ENCODE measurements around the gene CYP3A4.

Gene CYP3A4

GRCh38 chr7:99784007-99784406, at the start of gene CYP3A4:
Gene CYP3A4, minus strand, starts transcription at chr7:99784184. Its CDS starts 103 bp downstream, at chr7:99784081.
- H3K27ac ChIP-seq, result no peak within 1 kb of the TSS
- no peak for TF ChIP-seq CTCF (conservative IDR thresholded peaks at IDR 0.05)
- TF ChIP-seq ZFX (IDR thresholded peaks at IDR 0.05), result no peak

- H3K27ac ChIP-seq, result no peak overlapping the region
- TF ChIP-seq ZFX (IDR thresholded peaks at IDR 0.05), result no peak
- TF ChIP-seq CTCF (conservative IDR thresholded peaks at IDR 0.05), result no peak
These were observed 49.4 kb upstream of the CYP3A4 start for GRCh38 chr7:99833289-99833877.

GRCh38 chr7:99831595-99831994, 47.6 kb upstream of the CYP3A4 start:
- no peak overlapping the region for H3K27ac ChIP-seq
- TF ChIP-seq CTCF (conservative IDR thresholded peaks at IDR 0.05), result no peak
- TF ChIP-seq ZFX (IDR thresholded peaks at IDR 0.05), result no peak

GRCh38 chr7:99829524-99830160, 45.7 kb upstream of the CYP3A4 start:
- TF ChIP-seq ZFX (IDR thresholded peaks at IDR 0.05) (no peak), CTCF (conservative IDR thresholded peaks at IDR 0.05) (no peak)
- H3K27ac ChIP-seq, result no peak overlapping the region

DNA sequence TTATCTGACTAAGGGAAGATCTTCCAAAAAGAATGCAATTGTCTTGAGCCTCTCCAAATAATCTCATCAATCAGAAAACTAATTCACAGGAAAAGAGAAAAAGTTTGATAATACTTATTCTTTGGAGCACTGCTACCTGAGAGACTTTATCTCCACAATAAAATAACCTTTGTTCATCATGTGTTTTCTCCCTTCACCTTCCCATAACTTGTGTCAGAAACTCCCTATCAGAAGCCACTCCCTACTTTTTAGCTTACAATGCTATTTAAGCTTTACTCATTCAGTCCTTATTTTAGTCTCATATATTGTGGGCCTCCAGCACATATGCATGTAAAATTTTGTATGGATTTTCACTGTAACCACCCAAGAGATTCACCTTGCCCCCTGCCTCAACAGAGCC, 44.8 kb upstream of the CYP3A4 start:
- peak overlapping the region; percentile 76 for H3K27ac ChIP-seq
- no peak for TF ChIP-seq CTCF (conservative IDR thresholded peaks at IDR 0.05)
- TF ChIP-seq ZFX (IDR thresholded peaks at IDR 0.05), result no peak

DNA sequence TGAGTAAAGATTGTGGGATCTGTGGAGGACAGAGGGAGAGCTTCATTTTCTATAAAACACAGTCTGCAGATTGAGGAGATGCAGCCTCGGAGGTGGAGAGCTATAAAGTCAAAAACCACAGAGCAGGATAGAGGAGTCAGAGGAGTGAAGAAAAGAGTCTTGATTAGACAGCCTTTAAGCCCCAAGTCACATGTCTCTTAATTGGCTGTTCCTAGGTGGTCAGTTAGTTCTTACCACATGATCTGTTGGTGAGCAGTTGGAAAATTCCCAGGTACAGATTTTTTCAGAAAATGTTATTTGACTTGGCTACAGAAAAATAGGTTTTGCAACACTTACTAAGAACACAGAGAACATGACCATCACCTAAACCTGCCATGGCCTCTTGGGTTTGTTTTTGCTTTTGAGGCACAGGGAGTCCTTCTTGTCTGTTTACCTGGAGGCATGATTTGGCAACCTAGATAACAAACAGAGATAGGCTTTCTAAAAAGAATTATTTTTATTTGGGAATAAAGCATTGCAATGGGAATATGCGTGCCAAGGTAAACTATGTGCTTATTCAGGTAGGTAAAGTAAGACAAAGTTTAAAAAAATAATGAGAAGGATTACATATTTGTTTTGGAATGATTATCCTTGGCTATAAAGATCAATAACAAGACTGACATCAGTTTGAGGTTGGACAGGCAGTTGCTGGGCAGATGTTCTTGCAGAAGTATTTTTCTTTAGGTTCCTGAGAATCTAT, 43.2 kb upstream of the CYP3A4 start:
- TF ChIP-seq CTCF (conservative IDR thresholded peaks at IDR 0.05) (no peak), ZFX (IDR thresholded peaks at IDR 0.05) (no peak)
- H3K27ac ChIP-seq, result peak overlapping the region; percentile 89

GRCh38 chr7:99825873-99826272, 41.9 kb upstream of the CYP3A4 start:
- peak overlapping the region; percentile 89; the same call in 1 of the 2 replicates for H3K27ac ChIP-seq
- TF ChIP-seq ZFX (IDR thresholded peaks at IDR 0.05), result no peak
- no peak for TF ChIP-seq CTCF (conservative IDR thresholded peaks at IDR 0.05)
